Activated T-cell treated with anti-CD3 and anti-CD28 coated beads, Interleukin-2, amount 50 U/mL, for 24 hours (primary cell): ENCODE data around the gene MORN2.
"Not testable (repeated sequence)": the region's sequence is repeated elsewhere in the genome, so short reads cannot be mapped to it uniquely, and the experiment has no call there.

Experiments used
- DNase-seq: peaks from one replicate; pipeline ENCODE4 v3.0.0-alpha.2; 2020
- H3K27ac Mint-ChIP-seq: 2 replicates; pipeline ENCODE4 v1.8.0; 2020; ENCODE audit warnings: mild to moderate bottlenecking, mixed read lengths
- H3K27me3 Mint-ChIP-seq: 2 replicates; pipeline ENCODE4 v1.8.0; 2020; ENCODE audit warnings: mixed read lengths
- H3K36me3 Mint-ChIP-seq: 2 replicates; pipeline ENCODE4 v1.8.0; 2020; ENCODE audit warnings: low read depth, mixed read lengths
- H3K4me1 Mint-ChIP-seq: 2 replicates; pipeline ENCODE4 v1.8.0; 2020; ENCODE audit warnings: low read depth, mixed read lengths
- H3K4me3 Mint-ChIP-seq: 2 replicates; pipeline ENCODE4 v1.8.0; 2020; ENCODE audit warnings: mild to moderate bottlenecking, moderate library complexity, mixed read lengths
- H3K9me3 Mint-ChIP-seq: 2 replicates; pipeline ENCODE4 v1.8.0; 2020; ENCODE audit warnings: mixed read lengths

Gene MORN2

DNA sequence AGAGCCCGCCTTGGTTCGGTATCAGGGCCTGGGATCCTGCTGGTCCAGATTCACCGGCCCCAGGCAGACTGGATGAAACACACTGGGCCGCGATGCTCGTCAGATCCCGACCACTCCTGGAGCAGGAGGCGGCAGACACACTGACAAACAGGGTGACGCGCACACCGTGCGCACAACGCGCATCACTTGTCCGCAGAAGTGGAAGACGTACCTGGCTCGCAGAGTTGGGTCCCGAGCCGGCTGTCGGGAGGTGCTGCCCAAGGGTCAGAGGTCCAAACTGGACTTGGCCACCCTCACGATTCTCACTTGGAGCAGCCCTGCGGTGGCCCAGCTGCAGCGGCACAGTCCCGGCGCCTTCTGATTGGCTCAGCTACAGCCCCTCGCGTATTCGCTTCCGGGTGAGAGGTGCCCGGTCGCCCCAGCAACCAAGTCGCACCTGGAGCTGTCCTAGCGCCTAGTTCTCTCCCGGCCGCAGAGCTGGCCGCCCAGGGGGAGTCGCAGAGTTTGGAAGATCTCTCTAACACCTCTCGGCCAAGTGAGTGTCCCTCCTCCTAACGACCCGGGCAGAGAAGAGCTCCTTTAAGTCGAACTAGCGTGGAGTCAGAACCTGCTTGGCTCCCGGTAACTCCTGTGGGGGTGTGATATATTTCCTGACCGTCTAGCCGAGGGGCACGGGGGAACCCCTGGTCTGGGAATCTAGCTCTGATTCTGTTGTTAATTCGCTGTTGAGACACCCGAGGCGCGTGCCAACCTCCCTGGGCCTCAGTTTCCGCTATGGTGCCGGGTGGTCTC lies at the start of gene MORN2, which contains the start of gene DHX57:
TSS of gene MORN2 (plus strand) at position 401 of the 792 bp plus-strand sequence.
TSS of gene DHX57 (minus strand) at position 359 of the 792 bp plus-strand sequence. CDS start 7,529 bp downstream, outside the sequence.
- Mint-ChIP-seq H3K27ac (peak within 1 kb of the TSS; percentile 93), H3K27me3 (no peaks in the 10 kb centered on the region), H3K36me3 (peaks cover 22% of the 10 kb centered on the region), H3K9me3 (peaks cover 11% of the 10 kb centered on the region), H3K4me1 (peaks cover 23% of the 10 kb centered on the region), H3K4me3 (peak within 1 kb of the TSS; percentile 90)
- DNase-seq = peak; percentile 87

DNA sequence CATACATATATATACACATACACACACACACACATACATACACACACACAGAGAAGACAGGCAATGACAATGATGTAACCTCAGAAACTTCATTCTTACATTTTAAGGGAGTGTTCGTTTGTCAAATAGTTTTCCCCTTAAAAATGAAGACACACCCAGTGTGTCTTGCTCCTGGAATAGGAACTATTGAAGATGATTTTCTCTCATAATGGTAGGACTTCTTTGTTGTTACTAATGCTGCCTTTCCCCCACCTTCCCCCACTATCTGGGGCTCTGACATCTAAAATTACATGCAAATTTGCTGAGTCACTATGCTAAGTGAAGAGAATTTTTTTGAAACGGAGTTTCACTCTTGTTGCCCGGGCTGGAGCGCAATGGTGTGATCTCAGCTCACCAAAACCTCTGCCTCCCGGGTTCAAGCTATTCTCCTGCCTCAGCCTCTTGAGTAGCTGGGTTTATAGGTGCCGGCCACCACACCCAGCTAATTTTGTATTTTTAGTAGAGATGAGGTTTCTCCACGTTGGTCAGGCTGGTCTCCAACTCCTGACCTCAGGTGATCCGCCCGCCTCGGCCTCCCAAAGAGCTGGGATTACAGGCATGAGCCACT lies 48.1 kb upstream of the MORN2 start:
- not testable (repeated sequence) for H3K4me1 Mint-ChIP-seq, H3K27me3 Mint-ChIP-seq, H3K4me3 Mint-ChIP-seq, H3K9me3 Mint-ChIP-seq, DNase-seq
- Mint-ChIP-seq H3K27ac (peak overlapping the region; percentile 71), H3K36me3 (peaks cover 53% of the 10 kb centered on the region)

DNA sequence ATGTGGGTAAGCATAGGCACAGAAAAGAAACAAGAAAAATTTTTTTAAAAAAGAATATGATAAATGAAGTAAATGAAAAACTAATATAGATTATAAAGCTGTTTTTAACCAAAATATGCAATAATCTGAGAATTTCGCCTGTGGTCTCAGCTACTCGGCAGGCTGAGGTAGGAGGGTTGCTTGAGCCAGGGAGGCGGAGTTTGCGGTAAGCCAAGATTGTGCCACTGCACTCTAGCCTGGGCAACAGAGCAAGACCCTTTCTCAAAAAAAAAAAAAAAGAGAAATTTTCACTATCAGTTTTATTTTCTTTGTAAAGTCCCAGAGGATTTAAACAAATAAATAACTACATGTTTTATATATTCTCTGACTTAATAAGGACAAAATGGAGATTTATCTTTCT lies 47.3 kb upstream of the MORN2 start:
- H3K4me1 Mint-ChIP-seq = peaks cover 4% of the 10 kb centered on the region
- H3K27ac Mint-ChIP-seq = no peak overlapping the region
- H3K4me3 Mint-ChIP-seq = no peak overlapping the region
- no peaks in the 10 kb centered on the region for H3K27me3 Mint-ChIP-seq
- DNase-seq = no peak
- no peaks in the 10 kb centered on the region for H3K9me3 Mint-ChIP-seq
- H3K36me3 Mint-ChIP-seq = peaks cover 53% of the 10 kb centered on the region

DNA sequence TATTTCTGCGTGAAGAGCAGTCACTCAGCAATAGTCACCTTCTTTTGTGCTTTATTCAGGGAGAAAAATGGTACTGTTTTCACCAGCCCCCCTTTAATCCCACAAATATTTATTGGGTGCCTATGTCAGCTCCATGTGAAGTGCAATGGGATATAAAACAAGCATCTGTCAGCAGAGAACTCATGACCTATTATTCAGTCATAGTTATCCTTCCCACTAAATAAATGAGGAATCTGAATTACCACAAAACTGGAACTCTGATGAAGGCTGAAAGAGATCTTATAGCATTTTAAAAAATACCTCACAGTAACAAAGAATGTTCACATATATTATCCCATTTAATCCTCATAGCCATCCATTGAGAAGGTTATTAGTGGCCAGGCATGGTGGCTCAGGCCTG lies 45.8 kb upstream of the MORN2 start:
- DNase-seq = no peak
- Mint-ChIP-seq H3K4me1 (peaks cover 4% of the 10 kb centered on the region), H3K27me3 (no peaks in the 10 kb centered on the region), H3K9me3 (no peaks in the 10 kb centered on the region), H3K4me3 (no peak overlapping the region), H3K36me3 (peaks cover 47% of the 10 kb centered on the region), H3K27ac (no peak overlapping the region)

DNA sequence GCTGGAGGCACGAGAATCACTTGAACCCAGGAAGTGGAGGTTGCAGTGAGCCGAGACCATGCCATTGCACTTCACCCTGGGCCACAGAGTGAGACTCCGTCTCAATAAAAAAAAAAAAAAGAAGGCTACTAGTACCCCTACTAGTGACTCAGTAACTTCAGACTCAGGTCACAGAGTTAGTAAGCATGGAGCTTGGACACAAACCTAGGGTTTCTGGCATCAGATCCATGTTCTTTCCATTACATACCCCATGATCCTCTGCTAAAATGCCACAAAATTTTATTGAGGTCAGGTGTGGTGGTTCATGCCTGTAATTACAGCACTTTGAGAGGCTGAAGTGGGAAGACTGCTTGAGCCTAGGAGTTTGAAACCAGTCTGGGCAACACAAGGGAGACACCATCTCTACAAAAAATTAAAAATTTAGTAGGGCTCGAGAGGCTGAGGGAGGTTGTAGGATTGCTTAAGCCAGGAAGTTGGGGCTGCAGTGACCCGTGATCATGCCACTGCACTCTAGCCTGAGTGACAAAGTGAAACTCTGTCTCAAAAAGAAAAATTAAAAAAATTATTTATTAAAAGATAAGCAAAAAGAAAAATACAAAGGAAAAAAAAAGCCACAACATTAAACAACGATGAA lies 45.1 kb upstream of the MORN2 start:
- no peak overlapping the region for H3K4me3 Mint-ChIP-seq

DNA sequence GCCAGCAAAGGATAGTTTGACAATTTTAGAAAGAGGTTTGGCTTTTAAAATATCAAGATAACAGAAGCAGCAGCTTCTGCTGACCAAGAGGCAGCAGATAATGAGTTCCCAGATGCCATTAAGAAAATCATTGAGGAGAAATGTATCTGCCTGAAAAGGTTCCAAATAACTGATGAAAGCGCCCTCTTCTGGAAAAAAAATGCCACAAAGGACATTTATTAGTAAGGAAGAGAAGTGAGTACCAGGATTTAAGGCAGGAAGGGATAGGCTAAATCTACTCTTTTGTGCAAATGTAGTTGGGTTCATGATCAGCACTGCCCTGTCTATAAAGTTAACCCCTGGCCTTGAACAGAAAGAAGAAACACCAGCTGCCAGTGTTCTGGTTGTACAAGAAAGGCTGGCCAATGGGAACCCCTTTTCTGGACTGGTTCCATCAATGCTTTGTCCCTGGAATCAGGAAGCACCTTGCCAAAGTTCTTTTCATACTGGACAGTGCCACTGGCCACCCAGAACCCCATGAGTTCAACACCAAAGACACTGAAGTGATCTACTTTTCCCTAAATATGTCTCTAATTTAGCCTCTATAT lies 40.7 kb upstream of the MORN2 start:
- no peak overlapping the region for H3K27ac Mint-ChIP-seq
- H3K9me3 Mint-ChIP-seq = no peaks in the 10 kb centered on the region
- H3K4me1 Mint-ChIP-seq = no peaks in the 10 kb centered on the region
- H3K4me3 Mint-ChIP-seq = no peak overlapping the region
- peaks cover 49% of the 10 kb centered on the region for H3K36me3 Mint-ChIP-seq
- H3K27me3 Mint-ChIP-seq = no peaks in the 10 kb centered on the region
- DNase-seq = no peak

More for the DNA sequence above, 45.1 kb upstream of the MORN2 start:
- Mint-ChIP-seq H3K9me3 (no peaks in the 10 kb centered on the region), H3K27me3 (no peaks in the 10 kb centered on the region), H3K27ac (no peak overlapping the region), H3K4me1 (peaks cover 4% of the 10 kb centered on the region), H3K36me3 (peaks cover 46% of the 10 kb centered on the region)
- DNase-seq = no peak

DNA sequence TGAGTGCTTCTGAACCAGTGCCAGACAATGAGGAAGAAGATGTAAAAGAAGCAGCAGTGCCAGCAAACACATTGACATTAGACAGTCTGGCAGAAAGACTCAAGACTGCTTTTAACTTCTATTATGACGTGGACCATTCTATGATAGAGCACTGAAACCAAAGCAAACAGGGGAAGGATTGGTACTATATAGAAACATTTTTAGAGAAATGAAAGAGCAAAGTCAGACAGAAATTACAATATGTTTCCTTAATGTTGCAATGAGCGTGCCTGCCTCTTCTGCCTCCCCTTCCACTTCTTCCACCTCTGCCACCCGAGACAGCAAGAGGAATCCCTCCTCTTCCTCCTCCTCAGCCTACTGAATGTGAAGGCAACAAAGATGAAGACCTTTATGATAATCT lies 39.8 kb upstream of the MORN2 start:
- no peak for DNase-seq
- H3K36me3 Mint-ChIP-seq = peaks cover 50% of the 10 kb centered on the region
- H3K4me1 Mint-ChIP-seq = no peaks in the 10 kb centered on the region
- H3K4me3 Mint-ChIP-seq = no peak overlapping the region
- no peaks in the 10 kb centered on the region for H3K9me3 Mint-ChIP-seq
- no peaks in the 10 kb centered on the region for H3K27me3 Mint-ChIP-seq
- no peak overlapping the region for H3K27ac Mint-ChIP-seq

DNA sequence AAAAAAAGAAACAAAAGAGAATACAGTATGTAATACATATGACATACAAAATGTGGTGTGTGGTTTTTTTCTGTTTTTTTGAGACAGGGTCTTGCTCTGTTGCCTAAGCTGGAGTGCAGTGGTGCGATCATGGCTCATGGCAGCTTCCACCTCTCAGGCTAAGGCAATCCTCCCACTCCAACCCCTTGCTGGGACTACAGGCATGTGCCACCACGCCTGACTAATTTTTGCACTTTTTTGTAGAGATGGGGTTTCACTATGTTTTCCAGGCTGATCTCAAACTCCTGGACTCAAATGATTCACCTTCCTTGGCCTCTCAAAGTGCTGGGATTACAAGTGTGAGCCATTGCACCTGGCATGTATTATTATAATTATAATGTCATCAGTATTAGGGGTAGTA lies 39.0 kb upstream of the MORN2 start:
- no peaks in the 10 kb centered on the region for H3K4me1 Mint-ChIP-seq
- H3K9me3 Mint-ChIP-seq = no peaks in the 10 kb centered on the region
- H3K36me3 Mint-ChIP-seq = peaks cover 58% of the 10 kb centered on the region
- DNase-seq = no peak
- H3K27ac Mint-ChIP-seq = no peak overlapping the region
- H3K4me3 Mint-ChIP-seq = no peak overlapping the region
- H3K27me3 Mint-ChIP-seq = no peaks in the 10 kb centered on the region

DNA sequence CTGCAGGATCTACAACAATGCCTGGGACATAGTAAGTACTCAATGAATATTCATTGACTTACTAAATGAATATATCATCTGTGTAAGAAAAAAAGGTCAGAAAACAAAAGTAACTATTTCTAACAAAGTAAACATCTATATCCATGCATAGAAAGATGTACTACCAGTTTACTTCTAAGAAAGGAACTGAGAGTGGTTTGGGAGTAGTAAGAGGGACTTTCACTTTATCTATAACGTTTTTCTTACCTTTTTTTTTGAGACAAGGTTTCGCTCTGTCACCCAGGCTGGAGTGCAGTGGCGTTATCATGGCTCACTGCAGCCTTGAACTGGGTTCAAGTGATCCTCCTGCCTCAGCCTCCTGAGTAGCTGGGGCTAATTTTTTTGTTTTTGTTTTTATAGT lies 25.7 kb upstream of the MORN2 start:
- Mint-ChIP-seq H3K27me3 (no peaks in the 10 kb centered on the region), H3K4me3 (no peak overlapping the region), H3K4me1 (no peaks in the 10 kb centered on the region), H3K27ac (no peak overlapping the region), H3K9me3 (no peaks in the 10 kb centered on the region), H3K36me3 (peaks cover 71% of the 10 kb centered on the region)
- no peak for DNase-seq

DNA sequence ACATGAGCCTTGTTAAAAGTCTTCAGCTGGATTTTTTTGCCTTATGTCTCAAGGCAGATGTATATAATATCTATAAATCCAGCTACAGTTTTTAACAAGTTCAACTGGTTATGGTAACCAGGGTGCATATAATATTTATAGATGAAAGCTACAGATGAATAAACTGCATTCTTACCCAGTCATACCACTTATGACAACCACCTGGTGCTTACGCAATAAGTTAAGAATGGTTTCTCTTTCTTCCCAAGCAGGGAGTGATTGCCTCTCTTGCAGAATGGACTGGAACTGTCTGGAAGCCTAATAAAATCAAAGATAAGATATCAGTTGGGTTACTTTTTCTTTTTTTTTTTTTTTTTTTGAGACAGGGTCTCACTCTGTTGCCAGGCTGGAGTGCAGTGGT lies 19.6 kb upstream of the MORN2 start:
- Mint-ChIP-seq H3K27me3 (no peaks in the 10 kb centered on the region), H3K9me3 (no peaks in the 10 kb centered on the region), H3K36me3 (peaks cover 71% of the 10 kb centered on the region), H3K27ac (no peak overlapping the region), H3K4me3 (no peak overlapping the region), H3K4me1 (no peaks in the 10 kb centered on the region)
- DNase-seq = no peak

DNA sequence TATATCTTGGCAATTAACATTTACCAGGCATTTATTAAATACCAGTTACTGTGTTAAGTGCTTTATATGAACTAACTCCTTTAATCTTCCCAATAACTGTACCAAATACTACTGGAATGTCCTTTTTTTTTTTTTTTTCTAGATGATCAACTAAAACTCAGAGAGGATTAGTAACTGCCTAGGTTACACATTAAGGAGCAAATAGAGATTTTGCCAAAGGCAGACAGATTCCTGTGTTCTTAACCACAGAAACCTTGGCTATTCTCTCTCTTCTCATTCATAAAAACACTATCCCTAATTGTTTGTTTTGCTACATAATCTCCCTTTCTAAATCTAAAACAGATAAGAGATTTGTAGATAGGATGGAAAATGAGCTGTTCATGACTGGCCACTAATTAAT lies 13.3 kb upstream of the MORN2 start:
- H3K9me3 Mint-ChIP-seq = no peaks in the 10 kb centered on the region
- no peaks in the 10 kb centered on the region for H3K27me3 Mint-ChIP-seq
- H3K36me3 Mint-ChIP-seq = peaks cover 73% of the 10 kb centered on the region
- H3K4me3 Mint-ChIP-seq = no peak overlapping the region
- no peak for DNase-seq
- H3K27ac Mint-ChIP-seq = no peak overlapping the region
- peaks cover 17% of the 10 kb centered on the region for H3K4me1 Mint-ChIP-seq

DNA sequence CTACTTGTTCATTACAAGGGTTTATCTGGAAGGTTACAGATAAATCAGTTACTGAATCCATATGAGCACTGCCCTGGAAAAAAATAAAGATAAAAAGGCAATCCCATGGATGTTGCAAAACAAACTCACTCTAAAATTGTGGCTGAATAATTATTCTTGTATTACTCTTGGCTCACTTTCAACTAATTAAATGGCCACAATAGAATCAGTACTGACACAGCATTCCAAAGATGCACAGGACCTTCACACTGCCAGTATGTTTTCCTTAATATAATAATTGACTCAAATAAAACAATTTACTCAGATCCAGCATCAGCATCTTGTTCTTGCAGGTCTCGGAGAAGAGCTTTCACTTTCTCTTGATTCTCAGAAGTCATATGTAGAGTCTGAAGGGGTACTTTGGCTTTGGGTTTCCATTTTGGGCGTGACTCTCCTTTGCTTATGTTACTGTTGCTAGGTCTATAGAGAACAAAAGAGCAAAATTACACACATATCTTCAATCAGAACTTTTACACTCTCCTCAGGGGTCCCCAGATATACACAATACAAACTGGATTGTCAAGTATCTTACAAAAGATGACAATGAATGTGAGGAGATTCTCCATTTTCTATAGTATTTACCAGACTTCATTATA lies 12.6 kb upstream of the MORN2 start:
- Mint-ChIP-seq H3K9me3 (no peaks in the 10 kb centered on the region), H3K4me1 (peaks cover 17% of the 10 kb centered on the region), H3K27ac (no peak overlapping the region), H3K4me3 (no peak overlapping the region), H3K36me3 (peaks cover 71% of the 10 kb centered on the region), H3K27me3 (no peaks in the 10 kb centered on the region)
- no peak for DNase-seq

DNA sequence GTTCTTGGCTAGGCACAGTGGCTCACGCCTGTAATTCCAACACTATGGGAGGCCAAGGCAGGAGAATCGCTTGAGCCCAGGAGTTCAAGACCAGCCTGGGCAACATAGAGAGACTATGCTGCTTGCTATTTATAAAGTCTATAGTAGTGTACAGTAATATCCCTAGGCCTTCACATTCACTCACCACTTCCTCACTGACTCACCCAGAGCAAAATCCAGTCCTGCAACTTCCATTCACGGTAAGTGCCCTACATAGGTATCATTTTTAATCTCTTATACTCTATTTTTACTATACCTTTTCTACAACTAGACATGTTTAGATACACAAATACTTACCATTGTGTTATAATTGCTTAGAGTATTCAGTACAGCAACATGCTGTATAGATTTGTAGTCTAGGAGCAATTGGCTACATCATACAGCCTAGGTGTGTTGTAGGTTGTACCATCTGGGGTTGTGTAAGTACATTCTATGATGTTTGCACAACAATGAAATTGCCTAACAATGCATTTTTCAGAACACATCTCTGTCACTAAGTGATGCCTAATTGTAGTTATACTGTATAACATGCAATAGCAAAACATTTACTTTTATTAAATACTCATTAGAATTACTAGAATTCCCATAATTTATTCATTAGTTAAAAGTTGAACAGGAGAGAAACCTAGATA lies 8.9 kb upstream of the MORN2 start:
- no peak overlapping the region for H3K4me3 Mint-ChIP-seq
- H3K4me1 Mint-ChIP-seq = peaks cover 17% of the 10 kb centered on the region
- H3K9me3 Mint-ChIP-seq = peaks cover 3% of the 10 kb centered on the region
- DNase-seq = no peak
- H3K27me3 Mint-ChIP-seq = no peaks in the 10 kb centered on the region
- no peak overlapping the region for H3K27ac Mint-ChIP-seq
- peaks cover 52% of the 10 kb centered on the region for H3K36me3 Mint-ChIP-seq

DNA sequence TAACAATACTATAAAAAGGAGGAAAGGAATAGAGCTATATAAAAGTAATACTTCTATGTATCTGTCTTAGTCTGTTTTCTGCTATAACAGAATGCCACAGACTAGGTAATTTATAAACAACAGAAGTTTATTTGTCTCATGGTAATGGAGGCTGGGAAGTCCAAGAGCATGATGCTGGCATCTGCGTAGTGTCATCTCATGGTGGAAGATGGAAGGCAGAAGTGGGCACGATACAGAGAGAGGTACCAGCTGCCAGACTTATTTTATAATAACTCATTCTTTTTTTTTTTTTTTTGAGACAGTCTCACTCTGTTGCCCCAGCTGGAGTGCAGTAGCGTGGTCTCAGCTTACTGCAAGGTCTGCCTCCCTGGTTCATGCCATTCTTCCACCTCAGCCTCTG lies 4.3 kb upstream of the MORN2 start:
- Mint-ChIP-seq H3K36me3 (peaks cover 39% of the 10 kb centered on the region), H3K4me3 (no peak overlapping the region), H3K27me3 (no peaks in the 10 kb centered on the region), H3K27ac (no peak overlapping the region), H3K9me3 (peaks cover 11% of the 10 kb centered on the region), H3K4me1 (peaks cover 21% of the 10 kb centered on the region)
- no peak for DNase-seq
